Fibroblast of pulmonary artery (primary cell): Measurements from ENCODE around the gene HEATR5B.

Source experiments
- DNase-seq: peaks from one replicate; pipeline ENCODE4 v3.0.0-alpha.2; 2010; ENCODE audit warnings: low read depth
- H3K4me3 ChIP-seq: replicated peaks from 2 replicates; pipeline ENCODE4 v1.5.1; 2011; ENCODE audit warnings: low read depth, mild to moderate bottlenecking, control low read depth, low read length, moderate library complexity
- CTCF ChIP-seq: IDR thresholded peaks from 2 replicates; pipeline ENCODE4 v1.5.1; 2011; ENCODE audit warnings: mild to moderate bottlenecking, control low read depth, low read length, inconsistent platforms; ENCODE audit errors: missing control alignments

HEATR5B gene

DNA sequence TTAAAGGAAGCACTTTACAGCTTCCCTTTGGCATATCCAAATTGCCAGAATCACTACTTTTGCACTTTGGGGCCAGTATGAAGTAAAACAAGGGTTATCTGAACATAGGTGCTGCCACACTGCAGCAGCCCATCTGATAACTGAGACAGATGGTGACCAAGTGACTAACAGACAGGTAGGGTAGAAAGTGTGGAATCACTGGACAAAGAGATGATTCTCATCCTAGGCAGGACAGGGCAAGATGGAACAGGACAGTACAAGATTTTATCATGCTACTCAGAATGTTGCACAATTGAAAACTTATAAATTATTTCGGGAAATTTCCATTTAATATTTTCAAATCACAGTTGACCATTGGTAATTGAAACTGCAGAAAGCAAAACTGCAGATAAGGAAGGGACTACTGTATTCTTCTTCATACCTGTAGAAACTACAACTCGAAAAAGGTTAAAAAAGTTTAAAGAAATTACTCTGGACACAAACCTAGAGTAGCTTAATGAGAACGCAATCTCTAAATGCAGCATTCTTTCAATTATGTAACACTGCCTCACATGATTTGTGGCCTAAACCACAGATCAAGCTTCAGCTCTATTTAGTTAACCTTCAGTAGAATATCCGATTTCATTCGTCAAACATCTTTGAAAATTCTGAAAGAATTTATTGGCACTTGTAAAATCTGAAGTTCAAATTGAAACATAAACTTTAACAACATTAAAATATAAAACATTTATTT lies 31.4 kb downstream of the HEATR5B start:
- no peak for DNase-seq
- H3K4me3 ChIP-seq, result no peak overlapping the region
- TF ChIP-seq CTCF, result no peak

DNA sequence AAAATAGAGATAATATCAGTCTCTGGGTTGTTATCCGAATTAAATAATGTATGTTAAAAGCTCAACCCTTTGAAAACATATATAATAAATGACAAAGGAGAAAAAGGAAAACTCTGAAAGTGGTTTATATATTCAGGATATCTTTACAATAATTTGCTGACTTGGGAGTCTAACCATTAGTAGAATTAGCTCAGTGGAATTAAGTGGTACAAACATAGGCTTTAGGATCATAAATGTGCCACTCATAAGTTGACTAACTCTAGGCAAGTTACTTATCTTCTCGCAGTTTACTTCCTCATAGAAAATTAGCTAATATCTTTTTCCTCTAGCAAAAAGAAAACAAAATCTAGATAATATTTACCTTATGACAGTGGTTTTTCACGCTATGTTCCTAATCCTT lies 44.6 kb downstream of the HEATR5B start:
- TF ChIP-seq CTCF, result no peak
- no peak overlapping the region for H3K4me3 ChIP-seq
- DNase-seq, result no peak

DNA sequence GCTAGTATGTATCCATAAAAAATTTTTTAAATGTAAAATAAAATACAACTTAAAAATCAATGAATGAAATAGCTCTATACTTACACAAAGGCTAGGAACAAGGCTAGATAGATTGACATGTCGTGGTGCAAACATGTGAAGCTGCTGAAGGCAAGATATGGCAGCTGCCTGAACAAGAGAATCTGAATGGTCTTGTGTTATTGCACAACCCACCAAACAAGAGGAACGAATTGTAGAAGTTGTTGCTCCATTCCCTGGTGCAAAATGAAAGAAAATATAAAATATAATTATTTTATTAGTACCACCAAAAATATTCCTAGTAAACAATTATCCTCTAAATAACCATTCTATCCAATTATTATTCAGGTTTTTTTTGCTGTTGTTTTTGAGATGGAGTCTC lies 46.4 kb downstream of the HEATR5B start:
- DNase-seq, result no peak
- H3K4me3 ChIP-seq, result no peak overlapping the region
- no peak for TF ChIP-seq CTCF

DNA sequence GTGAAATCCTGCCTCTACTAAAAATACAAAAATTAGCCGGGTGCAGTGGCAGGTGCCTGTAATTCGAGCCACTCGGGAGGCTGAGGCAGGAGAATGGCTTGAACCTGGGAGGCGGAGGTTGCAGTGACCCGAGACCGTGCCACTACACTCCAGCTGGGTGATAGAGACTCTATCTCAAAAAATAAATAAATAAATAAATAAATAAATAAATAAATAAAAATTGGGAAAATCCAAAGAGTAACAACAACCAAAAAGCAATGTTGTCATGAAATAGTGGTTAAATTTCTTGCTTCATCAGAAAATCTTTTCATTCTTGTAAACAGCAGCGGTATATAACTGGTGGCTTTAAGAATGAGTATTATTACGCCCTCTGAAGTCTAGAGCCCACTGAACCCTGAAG lies 54.4 kb downstream of the HEATR5B start:
- no peak for DNase-seq
- no peak for TF ChIP-seq CTCF
- no peak overlapping the region for H3K4me3 ChIP-seq

DNA sequence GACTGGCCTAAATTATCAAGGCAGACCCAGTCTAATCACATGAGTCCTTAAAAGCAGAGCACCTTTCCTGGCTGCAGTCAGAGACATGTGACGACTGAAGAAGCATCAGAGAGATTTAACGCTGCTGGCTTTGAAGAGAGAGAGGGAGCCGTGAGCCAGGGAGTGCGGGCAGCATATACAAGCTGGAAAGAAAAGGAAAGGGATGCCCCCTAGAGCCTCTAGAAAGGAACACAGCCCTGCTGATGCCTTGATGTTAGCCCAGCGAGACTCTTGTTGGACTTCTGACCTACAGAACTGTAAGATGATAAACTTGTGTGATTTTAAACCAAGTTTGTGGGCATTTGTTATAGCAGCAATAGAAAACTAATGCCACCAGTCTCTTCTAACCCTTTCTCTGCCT lies 58.1 kb downstream of the HEATR5B start:
- no peak for TF ChIP-seq CTCF
- no peak overlapping the region for H3K4me3 ChIP-seq
- DNase-seq, result peak; percentile 11

DNA sequence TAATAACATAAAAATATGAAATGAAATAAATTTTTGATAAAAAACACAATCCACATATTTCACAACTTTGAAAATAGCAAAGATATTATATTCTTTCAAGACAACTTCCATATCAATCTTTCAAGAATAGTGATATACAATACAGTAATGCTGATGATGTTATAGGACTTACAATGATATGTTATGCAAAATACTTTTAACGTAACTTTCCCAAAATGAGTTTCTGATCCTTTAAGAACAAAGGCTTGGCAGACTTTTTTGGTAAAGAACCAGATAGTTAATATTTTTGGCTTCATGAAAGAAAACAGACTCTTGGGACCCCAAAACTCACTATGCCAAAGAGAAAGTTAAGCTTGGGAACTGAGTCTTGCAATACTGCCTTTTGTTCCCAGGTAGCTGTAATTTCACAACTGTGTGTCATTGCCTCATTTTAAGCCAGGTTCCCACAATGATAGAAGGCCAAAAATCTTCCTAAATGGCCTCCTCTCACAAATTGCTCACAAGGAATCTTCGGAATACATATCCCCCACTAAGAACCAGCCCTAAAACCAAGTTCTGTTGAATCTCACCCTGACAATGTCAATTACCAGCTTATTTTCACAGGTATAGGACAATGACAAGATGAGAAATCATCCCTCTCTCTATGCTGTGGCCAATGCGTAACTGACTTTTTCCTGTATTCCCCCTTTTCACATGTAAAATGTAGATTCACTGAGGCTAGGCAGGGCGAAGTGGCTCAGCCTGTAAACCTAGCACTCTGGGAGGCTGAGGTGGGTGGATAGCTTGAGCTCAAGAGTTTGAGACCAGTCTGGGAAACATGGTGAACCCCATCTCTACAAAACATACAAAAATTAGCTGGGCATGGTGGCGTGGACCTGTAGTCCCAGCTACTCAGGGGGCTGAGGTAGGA lies 63.0 kb downstream of the HEATR5B start:
- H3K4me3 ChIP-seq, result no peak overlapping the region
- no peak for TF ChIP-seq CTCF

More for the DNA sequence above, 63.0 kb downstream of the HEATR5B start:
- peak; percentile 45 for DNase-seq
